Neutrophil (primary cell): Measurements from ENCODE around the gene SBNO1.

Experiments
- H3K27ac ChIP-seq: fragments of 200-600 bp; sonication (generic); 2 replicates; pipeline ENCODE4 v1.5.1; 2016; ENCODE audit warnings: mild to moderate bottlenecking, moderate library complexity
- H3K27me3 ChIP-seq: fragments of 200-600 bp; sonication (generic); 2 replicates; pipeline ENCODE4 v1.6.0; 2016; ENCODE audit warnings: mild to moderate bottlenecking
- H3K36me3 ChIP-seq: fragments of 200-600 bp; sonication (generic); 2 replicates; pipeline ENCODE4 v1.5.1; 2017
- H3K4me1 ChIP-seq, 2 experiments: fragments of 200-600 bp in 1 of 2; sonication (generic) in 1 of 2; 1 replicate in 1 of 2; 2 replicates in 1 of 2; pipeline versions ENCODE4 v1.5.1 to v1.6.1; 2013 to 2016; ENCODE audit warnings: low read depth in 1 of 2, low read length in 1 of 2, mild to moderate bottlenecking in 1 of 2, moderate library complexity in 1 of 2; ENCODE audit not compliant: control insufficient read depth in 1 of 2, insufficient read depth in 1 of 2
- H3K4me3 ChIP-seq, 2 experiments: fragments of 200-600 bp in 1 of 2; sonication (generic) in 1 of 2; 1 replicate in 1 of 2; 2 replicates in 1 of 2; pipeline ENCODE4 v1.5.1; 2013 to 2016; ENCODE audit warnings: low read depth in 1 of 2, low read length in 1 of 2, mild to moderate bottlenecking in 1 of 2, moderate library complexity in 1 of 2
- H3K9me3 ChIP-seq: fragments of 200-600 bp; sonication (generic); 2 replicates; pipeline ENCODE4 v1.5.1; 2016
- TF ChIP-seq, protein P1 (sequence below): fragments of 200-600 bp; sonication (generic); IDR thresholded peaks from 2 replicates; pipeline ENCODE4 v1.5.1; 2016; ENCODE audit warnings: antibody characterized with exemption

Gene SBNO1

DNA sequence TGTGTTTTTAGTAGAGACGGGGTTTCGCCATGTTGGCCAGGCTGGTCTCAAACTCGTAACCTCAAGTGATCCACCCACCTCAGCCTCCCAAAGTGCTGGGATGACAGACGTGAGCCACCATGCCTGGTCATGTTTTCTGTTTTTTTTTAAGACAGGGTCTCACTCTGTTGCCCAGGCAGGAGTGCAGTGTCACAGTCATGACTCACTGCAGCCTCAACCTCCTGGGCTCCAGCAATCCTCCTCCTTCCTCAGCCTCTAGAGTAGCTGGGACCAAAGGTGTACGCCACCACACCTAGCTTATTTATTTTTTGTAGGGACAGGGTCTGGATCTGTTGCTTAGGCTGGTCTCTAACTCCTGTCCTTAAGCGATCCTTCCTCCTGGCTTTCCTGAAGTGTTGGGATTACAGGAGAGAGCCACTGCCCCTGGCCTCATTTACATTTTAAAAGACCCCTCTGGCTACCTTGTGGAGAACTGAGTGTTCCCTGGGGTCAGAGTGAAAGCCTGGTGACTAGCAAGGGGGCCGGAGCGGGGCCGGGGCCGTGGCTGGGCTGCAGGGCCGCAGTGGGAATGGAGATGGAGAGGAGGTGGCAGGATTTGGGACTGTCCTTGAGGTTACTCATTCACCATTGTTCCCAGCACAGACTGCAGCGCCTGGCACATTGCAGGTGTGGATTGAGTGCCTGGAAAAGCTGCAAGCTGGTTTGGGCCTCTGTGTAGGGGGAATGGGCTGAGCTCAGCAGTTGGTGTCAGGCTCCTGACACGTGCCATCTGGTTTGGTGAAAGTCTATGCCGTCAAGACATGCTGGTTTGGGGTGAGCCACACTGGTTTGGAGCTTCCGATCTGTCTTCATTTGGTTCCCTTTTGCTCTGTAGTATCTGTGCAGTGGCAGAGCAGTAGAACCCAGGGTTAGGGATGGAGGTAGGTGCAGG is 37.4 kb upstream of the SBNO1 start:
- TF ChIP-seq, protein P1, sequence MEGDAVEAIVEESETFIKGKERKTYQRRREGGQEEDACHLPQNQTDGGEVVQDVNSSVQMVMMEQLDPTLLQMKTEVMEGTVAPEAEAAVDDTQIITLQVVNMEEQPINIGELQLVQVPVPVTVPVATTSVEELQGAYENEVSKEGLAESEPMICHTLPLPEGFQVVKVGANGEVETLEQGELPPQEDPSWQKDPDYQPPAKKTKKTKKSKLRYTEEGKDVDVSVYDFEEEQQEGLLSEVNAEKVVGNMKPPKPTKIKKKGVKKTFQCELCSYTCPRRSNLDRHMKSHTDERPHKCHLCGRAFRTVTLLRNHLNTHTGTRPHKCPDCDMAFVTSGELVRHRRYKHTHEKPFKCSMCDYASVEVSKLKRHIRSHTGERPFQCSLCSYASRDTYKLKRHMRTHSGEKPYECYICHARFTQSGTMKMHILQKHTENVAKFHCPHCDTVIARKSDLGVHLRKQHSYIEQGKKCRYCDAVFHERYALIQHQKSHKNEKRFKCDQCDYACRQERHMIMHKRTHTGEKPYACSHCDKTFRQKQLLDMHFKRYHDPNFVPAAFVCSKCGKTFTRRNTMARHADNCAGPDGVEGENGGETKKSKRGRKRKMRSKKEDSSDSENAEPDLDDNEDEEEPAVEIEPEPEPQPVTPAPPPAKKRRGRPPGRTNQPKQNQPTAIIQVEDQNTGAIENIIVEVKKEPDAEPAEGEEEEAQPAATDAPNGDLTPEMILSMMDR, result no peak
- Histone ChIP-seq H3K4me1 (peaks cover 6 to 27% of the 10 kb centered on the region in 2 experiments), H3K4me3 (no peak overlapping the region), H3K9me3 (no peaks in the 10 kb centered on the region), H3K27ac (peak overlapping the region; percentile 40), H3K36me3 (peaks cover 83% of the 10 kb centered on the region), H3K27me3 (no peaks in the 10 kb centered on the region)

GRCh38 chr12:123399255-123399617 is 34.6 kb upstream of the SBNO1 start:
- Histone ChIP-seq H3K4me1 (peaks cover 0 to 2% of the 10 kb centered on the region in 2 experiments), H3K4me3 (no peak overlapping the region), H3K27ac (no peak overlapping the region), H3K36me3 (peaks cover 89% of the 10 kb centered on the region), H3K27me3 (no peaks in the 10 kb centered on the region), H3K9me3 (no peaks in the 10 kb centered on the region)
- TF ChIP-seq, protein P1, result no peak

GRCh38 chr12:123398550-123399254 is 34.1 kb upstream of the SBNO1 start:
- Histone ChIP-seq H3K4me1 (no peaks in the 10 kb centered on the region), H3K4me3 (no peak overlapping the region), H3K36me3 (peaks cover 86% of the 10 kb centered on the region), H3K9me3 (no peaks in the 10 kb centered on the region), H3K27me3 (no peaks in the 10 kb centered on the region), H3K27ac (no peak overlapping the region)
- TF ChIP-seq, protein P1, result no peak

GRCh38 chr12:123398177-123398549 is 33.5 kb upstream of the SBNO1 start:
- H3K36me3 ChIP-seq, result peaks cover 81% of the 10 kb centered on the region
- no peaks in the 10 kb centered on the region for H3K27me3 ChIP-seq
- H3K27ac ChIP-seq, result no peak overlapping the region
- TF ChIP-seq, protein P1, result no peak
- H3K4me3 ChIP-seq, result no peak overlapping the region
- peaks cover under 1 to 4% of the 10 kb centered on the region in 2 experiments for H3K4me1 ChIP-seq
- H3K9me3 ChIP-seq, result no peaks in the 10 kb centered on the region

GRCh38 chr12:123397400-123397799 is 32.8 kb upstream of the SBNO1 start:
- Histone ChIP-seq H3K4me3 (no peak overlapping the region), H3K9me3 (no peaks in the 10 kb centered on the region), H3K27me3 (no peaks in the 10 kb centered on the region), H3K36me3 (peaks cover 81% of the 10 kb centered on the region), H3K27ac (no peak overlapping the region), H3K4me1 (peaks cover 8 to 12% of the 10 kb centered on the region in 2 experiments)
- TF ChIP-seq, protein P1, result no peak
